DOHH2 (cell line): ENCODE results near the gene CXCL16.
"Not testable (repeated sequence)": the region's sequence is repeated elsewhere in the genome, so short reads cannot be mapped to it uniquely, and the experiment has no call there.

ENCODE experiments used
- EZH2phosphoT487 ChIP-seq: fragments of 200-600 bp; sonication (generic); IDR thresholded peaks from 2 replicates; pipeline ENCODE4 v1.6.1; 2017; ENCODE audit warnings: borderline replicate concordance, mild to moderate bottlenecking, antibody characterized with exemption, low read length, moderate library complexity, mixed read lengths
- TF ChIP-seq, protein P1 (sequence below): fragments of 200-600 bp; sonication (generic); IDR thresholded peaks from one replicate; pipeline ENCODE4 v1.5.1; 2014; ENCODE audit warnings: antibody characterized with exemption, mild to moderate bottlenecking, low read depth, low read length; ENCODE audit not compliant: poor library complexity, severe bottlenecking

DNA sequence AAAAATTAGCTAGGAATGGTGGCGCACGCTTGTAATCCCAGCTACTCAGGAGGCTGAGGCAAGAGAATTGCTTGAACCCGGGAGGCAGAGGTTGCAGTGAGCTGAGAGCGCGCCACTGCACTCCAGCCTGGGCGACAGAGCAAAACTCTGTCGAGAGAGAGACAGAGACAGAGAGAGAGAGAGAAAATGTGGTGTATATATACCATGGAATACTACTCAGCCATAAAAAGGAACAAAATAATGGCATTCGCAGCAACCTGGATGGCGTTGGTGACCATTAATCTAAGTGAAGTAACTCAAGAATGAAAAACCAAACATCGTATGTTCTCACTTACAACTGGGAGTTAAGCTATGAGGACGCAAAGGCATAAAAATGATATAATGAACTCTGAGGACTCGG lies 49.9 kb downstream of the CXCL16 start:
- TF ChIP-seq, protein P1, sequence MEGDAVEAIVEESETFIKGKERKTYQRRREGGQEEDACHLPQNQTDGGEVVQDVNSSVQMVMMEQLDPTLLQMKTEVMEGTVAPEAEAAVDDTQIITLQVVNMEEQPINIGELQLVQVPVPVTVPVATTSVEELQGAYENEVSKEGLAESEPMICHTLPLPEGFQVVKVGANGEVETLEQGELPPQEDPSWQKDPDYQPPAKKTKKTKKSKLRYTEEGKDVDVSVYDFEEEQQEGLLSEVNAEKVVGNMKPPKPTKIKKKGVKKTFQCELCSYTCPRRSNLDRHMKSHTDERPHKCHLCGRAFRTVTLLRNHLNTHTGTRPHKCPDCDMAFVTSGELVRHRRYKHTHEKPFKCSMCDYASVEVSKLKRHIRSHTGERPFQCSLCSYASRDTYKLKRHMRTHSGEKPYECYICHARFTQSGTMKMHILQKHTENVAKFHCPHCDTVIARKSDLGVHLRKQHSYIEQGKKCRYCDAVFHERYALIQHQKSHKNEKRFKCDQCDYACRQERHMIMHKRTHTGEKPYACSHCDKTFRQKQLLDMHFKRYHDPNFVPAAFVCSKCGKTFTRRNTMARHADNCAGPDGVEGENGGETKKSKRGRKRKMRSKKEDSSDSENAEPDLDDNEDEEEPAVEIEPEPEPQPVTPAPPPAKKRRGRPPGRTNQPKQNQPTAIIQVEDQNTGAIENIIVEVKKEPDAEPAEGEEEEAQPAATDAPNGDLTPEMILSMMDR = not testable (repeated sequence)
- TF ChIP-seq EZH2phosphoT487 = not testable (repeated sequence)
